Measurements from ENCODE around the gene RIC8B.
"Not testable (repeated sequence)": the region's sequence is repeated elsewhere in the genome, so short reads cannot be mapped to it uniquely, and the experiment has no call there.

Gene RIC8B

DNA sequence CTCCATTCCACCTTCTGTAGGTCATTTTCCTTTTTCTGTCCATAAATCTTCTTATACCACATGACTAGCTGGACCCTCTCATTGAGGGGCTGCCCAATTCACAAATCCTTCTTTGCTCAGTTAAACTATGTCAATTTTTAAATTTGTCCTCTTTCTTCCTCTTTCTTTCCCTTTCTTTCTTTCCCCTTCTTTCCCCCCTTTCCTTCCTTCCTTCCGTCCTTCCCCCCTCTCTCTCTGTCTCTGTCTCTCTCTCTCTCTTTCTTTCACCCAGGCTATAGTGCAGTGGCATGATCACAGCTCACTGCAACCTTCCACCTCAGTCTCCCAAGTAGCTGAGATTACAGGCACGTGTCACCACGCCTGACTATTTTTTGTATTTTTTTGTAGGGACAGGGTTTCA is 134.1 kb downstream of the RIC8B start:
- no peak for DNase-seq

DNA sequence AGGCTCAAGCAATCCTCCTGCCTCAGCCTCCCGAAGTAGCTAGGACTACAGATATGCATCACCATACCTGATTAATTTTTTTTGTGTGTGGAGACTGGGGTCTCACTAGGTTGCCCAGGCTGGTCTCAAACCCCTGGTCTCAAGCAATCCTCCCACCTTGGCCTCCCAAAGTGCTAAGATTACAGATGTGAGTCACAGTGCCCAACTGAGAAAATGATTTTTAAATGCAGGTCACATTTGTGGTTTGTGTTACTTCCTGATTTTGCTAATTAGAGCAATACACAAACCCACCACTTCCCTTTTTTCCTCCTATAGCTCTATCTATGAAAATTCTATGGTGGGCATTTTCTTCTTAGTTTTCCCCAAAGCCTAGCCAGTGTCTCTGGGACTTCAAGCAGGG is 135.7 kb downstream of the RIC8B start:
- DNase-seq: peak; percentile 7

DNA sequence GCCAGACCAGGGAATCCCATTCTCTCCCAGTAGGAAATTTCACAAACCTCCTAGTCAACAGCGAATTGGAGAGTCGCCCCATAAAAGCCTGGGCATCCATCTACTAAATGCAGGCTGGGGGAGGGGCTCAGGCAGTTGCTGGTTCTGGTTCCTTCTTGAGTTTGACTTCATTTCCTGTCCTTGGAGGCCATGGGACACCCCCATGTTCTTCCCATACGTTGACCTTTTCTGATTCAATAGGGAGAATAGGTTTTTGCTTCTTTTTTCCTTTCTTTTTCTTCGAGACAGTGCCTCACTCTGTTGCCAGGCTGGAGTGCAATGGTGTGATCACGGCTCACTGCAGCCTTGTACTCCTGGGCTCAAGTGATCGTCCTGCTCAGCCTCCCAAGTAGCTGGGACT is 137.1 kb downstream of the RIC8B start:
- no peak for DNase-seq

DNA sequence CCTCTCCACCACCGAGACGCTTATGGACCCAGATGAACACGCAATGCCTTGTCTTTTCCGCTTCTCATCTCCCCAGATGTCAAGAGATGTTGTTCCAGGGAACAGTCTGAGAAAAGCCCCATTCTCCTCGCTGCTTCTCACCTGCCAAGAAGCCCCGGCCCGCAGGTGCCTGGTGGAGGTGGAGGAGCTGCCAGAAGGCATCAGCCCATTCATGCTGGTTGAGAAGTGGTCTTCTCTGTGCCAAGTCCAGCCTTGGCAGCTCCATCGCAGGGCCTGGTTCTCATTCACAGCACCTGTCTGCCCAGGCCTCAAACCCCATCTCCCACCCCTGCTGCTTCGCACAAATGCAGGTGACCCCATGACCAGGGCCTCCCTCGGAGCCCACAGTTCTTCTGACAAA is 139.0 kb downstream of the RIC8B start:
- no peak for DNase-seq

DNA sequence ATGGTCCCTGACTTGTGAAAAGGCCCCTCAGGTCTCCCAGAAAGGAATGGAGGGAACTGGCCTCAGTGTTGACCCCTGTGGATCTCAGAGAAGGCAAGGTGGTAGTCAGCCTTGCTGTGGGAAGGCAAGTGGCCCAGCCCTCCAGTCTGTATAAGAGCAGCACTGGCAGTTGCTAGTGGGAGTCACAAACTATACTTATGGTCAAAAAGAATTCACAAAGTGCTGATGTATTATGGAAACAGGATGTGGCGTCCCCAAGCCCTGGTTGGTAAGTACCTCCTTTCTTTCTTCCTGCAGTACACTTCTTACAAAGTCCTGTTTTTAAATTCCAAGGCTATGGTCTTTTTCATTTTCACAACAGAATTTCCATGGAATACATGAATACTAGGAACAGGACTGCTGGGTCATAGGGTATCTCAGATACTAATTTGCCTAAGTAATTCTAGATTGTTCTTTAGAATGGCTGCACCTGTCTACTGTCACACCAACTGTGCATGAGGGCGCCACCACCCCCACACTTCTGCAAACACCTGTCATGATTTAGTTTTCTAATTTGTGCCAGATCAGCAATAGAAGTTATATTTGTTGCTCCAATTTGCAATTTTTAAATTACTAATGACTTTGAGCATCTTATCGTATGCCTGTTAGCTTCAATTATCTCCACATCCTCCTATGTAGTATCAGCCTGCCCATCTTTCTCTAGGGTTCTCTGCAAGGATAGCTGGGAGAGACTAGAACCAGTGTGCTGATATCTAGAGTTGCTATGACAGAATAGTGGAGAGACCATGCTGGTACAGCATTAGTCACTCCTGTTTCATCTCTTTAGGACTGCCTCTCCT is 140.5 kb downstream of the RIC8B start:
- DNase-seq: peak; percentile 18

DNA sequence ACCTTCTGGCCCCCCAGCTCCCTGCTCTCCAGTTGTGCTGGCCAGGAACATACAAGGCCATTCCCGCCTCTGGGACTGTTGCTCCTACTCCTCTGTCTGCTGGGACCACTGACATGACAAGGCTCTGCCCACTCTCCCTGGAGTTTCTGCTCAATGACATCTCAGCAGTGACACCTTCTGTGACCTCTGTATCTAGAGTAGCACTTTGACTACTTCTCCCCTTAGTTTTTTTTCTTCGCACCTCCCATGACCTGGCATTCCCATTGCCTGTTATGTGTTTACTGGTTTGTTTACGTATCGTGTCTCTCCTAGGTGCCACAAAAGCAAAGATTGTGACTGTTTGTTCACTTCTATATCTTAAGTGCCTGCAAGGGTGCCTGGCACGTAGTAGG is 141.1 kb downstream of the RIC8B start:
- no peak for DNase-seq

DNA sequence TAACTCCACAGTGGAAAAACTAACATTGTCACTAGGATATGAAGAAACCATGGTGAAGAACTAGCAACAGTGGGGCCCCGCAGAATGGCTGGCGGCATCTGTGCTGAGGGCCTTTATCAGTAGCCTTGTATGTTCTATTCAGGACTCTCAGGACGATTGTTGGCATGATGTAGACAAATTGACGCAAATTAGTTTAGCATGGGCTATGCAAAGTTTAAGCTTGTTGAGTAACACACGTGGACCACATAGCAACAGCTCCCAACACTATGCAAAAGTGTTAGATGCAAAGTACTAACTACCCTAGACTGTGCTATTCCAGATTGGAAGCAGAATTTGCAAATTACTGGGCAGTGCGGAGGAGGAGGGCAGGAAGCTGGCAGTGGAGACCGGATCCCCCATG is 143.0 kb downstream of the RIC8B start:
- no peak for DNase-seq

DNA sequence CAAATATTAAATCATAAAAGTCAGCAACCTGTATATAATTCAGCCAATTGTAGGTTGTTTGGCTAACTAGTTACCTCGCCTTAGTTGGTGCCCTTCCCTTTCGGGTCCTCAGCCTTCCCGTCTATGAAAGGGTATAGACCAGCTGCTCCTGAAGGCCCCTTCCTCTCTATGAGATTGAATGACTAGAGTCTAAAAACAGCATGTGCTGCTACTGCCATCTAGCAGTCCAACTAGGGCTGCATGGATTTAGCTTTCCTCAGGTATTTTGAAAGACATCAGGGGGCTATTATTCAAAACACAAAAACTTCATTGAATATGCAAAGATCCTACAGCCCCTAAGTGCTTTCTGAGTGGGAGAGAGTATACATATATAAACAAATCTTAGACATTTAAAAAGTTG is 144.3 kb downstream of the RIC8B start:
- DNase-seq: no peak

DNA sequence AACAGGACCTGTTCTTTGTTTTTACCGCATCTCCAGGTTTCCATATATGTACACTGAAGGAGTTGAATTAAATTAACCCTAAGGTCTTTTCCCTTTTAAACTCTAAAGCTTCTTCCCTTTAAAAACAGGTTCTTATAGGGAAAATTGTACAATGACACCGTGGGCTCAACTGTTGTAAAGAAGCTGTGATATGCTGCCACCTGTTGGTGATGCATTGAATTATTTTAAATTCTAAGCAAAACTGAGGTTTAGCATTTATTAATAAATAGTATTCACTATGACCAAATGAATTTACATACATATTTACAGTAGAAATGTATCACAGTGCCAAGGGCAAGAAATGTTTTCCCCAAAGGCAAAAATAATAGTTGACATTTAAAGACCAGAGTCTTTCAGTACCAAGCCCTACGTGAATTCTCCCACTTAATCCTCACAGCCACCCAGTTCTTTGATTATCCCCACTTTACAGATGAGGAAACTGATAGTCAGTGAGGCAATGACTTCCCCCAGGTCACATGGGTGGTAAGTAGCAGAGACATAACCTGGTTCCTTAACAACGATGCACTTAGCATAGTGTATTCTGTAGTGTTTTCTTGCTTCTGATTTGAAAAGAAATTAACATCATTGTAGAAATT is 145.5 kb downstream of the RIC8B start:
- DNase-seq: peak; percentile 50

DNA sequence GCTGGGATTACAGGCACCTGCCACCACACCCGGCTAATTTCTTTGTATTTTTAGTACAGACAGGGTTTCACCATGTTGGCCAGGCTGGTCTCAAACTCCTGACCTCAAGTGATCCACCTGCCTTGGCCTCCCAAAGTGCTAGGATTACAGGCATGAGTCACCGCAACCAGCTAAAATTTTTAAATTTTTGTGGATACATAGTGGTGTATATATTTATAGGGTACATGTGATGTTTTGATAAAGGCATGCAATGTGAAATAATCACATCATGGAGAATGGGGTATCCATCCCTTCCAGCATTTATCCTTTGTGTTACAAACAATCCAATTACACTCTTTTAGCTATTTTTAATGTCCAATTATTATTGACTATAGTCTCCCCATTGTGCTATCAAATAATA is 147.5 kb downstream of the RIC8B start:
- DNase-seq: not testable (repeated sequence)

DNA sequence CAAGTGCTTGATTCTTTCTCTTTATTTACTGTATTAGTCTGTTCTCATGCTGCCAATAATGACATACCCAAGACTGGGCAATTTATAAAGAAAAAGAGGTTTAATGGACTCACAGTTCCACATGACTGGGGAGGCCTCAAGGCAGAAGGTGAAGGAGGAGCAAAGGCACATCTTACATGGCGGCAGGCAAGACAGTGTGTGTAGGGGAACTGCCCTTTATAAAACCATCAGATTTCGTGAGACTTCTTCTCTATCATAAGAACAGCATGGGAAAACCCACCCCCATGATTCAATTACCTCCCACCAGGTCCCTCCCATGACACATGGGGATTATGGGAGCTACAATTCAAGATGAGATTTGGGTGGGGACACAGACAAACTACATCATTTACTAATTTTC is 149.1 kb downstream of the RIC8B start:
- not testable (repeated sequence) for DNase-seq

DNA sequence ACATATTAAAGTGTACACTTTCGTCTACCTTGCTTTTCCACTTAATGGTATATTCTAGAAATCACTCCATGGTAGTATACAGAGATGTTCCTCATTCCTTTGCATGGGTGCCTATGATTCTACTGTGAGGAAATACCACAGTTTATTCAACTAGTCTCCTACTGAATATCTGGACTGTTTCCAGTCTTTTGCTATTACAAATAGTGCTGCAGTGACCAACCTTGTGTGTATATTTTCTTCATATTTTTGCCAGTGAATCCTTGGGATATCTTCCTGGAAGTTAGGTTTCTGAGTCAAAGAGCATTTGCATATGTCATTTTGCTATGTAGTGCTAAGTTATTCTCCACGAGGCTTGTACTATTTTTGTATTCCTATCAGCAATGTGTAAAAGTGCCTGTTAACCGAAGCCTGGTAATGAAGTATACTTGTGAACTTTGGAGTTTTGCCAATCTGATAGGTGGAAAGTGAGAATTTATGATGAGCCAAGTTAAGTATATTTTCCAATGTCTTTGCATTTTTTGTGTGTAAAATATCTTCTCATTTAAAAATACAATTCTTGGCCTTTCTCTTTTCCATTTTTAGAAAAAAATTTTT is 149.9 kb downstream of the RIC8B start:
- no peak for DNase-seq

DNA sequence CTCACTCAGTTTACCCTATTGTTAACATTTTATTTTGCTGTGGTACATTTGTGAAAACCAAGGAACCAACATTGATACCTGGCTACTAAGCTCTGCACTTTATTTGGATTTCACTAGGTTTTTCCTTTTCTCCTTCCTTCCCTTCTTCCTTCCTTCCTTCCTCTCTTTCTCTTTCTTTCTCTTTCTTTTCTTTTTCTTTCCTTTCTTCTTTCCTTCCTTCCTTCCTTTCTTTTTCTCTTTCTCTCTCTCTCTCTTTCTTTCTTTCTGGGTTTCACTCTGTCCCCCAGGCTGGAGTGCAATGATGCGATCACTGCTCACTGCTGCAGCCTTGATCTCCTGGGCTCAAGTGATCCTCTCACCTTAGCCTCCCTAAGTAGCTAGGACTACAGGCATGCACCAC is 152.2 kb downstream of the RIC8B start:
- DNase-seq: no peak

DNA sequence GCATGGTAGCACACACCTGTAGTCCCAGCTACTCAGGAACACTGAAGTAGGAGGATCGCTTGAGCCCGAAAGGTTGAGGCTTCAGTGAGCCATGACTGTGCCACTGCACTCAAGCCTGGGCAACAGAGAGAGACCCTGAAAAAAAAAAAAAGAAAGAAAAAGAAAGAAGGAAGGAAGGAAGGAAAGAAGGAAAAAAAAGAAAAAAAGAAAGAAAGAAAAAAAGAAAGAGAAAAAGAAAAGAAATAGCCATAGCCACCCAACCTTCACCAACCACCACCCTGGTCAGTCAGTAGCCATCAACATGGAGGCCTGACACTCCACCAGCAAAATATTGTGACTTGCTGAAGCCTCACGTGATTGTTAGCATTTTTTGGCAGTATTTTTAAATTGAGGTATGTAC is 159.8 kb downstream of the RIC8B start:
- no peak for DNase-seq

Data from CD4-positive, alpha-beta T cell treated with Interleukin-4 for 4 hours (primary cell).